ENCODE measurements around the gene PLD3.
"Not testable (repeated sequence)": the region's sequence is repeated elsewhere in the genome, so short reads cannot be mapped to it uniquely, and the experiment has no call there.

PLD3 gene

DNA sequence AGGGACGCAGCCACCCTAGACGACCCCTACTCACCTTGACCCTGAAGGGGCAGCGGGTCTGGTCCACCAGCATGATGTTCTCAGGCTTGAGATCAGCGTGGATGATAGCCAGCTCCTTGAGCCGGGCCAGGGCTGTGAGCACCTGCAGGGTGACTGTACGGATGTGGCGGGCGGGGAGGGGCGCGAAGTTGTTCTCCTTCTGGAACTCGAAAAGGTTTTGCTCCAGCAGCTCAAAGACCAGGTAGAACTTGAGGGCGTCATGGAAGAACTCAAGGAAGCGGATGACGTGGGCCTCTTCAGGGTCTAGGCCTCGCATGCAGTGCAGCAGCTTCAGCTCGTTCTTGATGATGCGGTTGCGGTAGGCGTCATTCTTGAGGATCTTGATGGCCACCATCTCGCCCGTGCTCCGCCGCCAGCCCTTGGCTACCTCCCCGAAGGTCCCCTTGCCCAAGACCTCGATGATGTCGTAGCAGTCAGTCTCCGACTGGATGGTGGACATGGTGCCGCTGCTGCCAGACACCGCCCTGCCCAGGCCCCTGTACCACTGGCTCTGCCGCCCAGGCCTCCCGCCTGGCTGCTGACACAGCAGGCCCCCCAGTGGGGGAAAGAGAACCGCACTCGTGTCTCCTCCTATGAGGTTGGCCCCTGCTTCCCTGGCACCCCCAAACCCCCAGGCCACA is 41.0 kb downstream of the PLD3 start:
- DNase-seq (ENCODE audit: low spot score) = no peak

DNA sequence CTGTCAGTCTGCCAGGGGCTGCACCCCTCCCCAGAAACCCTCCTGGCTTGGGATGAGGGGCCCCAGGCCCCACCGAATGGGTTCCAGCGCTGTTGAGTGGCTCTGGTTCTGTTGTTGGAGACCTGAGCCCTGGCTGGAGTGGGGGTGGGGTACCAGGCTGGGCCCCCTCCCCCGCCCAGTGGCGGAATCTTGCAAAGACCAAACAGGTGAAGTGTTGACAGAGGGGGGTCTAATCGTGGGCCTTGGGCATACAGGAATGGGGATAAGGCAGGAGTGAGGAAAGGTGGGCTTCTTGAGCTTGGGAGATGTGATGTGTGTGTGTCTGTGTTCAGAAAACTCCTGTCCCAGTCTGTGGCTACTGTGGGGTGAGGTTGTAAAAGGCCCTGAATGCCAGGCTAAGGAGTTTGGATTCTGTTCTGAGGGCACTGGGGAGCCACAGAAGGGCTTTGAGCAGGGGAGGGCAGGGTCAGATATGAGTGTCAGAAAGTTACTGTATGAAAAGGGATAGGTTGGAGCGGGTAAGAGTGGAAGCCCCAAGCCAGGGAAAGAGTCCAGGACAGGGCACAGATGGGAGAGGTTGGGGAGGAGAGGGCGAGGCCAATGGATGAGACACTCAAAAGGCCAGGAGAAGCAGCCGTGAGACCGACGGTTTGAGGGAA is 41.7 kb downstream of the PLD3 start, which contains the start of gene HIPK4:
TSS of gene HIPK4 (minus strand) at position 98 of the 659 bp plus-strand sequence. CDS start 279 bp downstream, outside the sequence.
- DNase-seq (ENCODE audit: low spot score) = no peak

DNA sequence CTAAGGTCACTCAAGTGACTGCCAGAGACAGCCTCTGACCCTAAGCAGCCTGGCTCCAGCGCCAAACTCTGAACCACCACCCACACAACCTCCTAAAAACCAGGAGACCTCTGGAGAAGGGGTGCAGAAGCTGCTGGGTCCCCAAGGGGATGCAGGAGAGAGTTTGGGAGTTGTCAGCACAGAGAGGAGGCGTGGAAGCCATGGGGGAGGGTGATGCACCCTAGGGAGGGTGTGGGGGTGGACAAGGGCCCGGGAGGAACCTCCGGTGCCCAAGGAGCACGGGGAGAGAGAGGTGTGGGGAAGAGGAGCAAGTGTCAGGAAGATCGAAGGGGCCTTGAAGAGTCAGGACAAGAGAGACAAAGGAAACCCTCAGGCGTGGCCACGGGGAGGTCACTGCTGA is 43.6 kb downstream of the PLD3 start:
- no peak for DNase-seq (ENCODE audit: low spot score)

DNA sequence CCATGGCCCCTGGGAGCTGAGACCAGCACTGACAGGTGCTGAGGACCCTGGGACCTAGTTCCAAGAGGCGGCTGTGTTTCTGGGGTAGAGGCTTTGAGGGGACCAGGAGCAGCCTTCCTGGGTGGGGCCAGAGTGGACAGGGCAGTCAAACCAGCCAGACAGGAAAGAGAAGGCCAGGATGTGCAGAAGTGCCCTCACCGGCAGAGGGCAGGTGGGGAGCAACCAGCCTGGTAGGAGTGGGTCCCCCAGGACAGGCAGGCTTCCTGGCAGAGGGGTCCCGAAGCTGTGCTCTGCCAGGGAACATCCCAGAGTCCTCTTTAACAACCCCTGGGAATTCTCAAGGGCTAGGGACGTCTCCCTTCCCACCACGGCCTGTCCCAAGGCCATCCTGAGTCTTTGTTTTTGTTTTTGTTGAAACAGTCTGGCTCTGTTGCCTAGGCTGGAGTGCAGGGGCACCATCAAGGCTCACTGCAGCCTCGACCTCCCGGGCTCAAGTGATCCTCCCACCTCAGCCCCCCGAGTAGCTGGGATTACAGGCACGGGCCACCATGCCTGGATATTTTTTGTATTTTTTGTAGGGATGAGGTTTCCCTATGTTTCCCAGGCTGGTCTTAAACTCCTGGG is 44.5 kb downstream of the PLD3 start:
- no peak for DNase-seq (ENCODE audit: low spot score)

DNA sequence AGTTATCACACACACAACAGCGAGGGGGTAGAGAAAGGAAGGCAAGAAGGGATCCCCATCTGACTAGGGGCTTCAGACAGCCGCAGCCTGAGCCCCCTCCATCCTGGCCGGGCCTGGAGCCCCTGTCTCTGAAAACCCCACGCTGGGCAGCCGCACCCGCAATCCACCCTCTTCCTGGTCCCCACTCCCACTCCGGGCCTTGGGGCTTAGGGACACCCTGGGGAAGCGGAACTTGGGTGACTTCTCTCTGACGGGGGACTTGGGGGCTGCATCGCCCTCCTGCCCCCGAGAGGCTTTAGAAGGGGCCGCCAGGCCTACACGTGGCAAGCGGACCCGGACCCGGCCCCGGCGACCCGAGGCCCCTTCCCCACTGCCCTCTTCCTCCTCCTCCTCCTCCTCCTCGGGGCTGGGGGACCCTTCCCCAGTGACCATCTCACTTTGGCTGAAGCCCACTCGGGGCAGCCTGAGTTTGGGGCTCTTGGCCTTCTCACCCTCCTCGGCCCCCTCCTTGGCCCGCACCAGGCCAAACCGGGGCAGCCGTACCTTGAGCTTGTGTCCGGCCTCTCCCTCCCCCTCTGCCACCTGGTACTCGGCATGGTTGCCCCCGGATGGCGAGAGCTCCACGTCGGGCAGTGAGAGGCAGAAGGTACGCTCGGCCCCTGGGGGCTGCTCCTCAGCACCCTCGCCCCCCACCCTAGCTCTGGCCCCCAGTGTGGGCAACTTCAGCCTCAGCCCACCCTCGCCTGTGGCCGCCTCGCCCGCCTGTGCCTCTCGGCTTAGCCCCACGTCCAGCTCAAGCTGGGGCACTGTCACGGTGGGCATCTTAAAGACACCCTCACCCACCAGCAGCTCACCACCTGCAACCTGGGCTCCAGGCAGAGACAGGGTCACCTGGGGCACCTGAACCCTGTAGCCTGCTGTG is 45.7 kb downstream of the PLD3 start:
- DNase-seq (ENCODE audit: low spot score) = no peak

DNA sequence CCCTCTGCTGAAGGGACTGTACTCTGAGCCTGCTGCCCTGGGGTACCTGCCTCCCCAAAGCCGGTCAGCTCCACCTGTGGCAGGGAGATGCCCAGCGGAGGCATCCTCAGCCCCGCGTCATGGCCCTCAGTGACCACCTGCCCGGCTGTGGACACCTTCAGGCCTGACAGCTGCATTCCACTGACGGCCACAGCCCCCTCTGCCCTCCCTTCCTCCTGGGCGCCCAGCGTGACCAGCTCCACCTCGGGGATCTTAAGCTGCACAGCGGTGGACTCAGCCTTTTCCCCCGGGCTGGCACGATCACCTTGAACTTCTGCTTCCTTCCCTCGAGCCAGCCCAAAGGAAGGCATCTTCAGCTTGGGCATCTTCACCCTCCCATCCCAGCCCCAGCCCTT is 46.3 kb downstream of the PLD3 start:
- no peak for DNase-seq (ENCODE audit: low spot score)

DNA sequence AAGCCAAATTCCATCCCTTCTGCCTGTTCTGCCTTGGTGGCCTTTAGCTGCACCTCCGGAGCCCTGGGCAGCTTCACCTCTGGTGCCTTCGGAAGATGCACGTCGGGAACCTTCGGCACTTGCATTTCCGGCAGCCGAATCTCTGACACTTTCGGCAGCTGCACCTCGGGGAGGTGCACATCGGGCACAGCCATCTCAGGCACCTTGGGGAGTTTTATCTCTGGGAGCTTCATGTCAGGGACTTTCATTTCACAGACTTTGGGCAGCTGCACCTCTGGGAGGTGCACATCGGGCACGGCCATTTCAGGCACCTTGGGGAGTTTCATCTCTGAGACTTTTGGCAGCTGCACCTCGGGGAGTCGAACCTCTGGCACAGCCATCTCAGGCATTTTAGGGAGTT is 47.5 kb downstream of the PLD3 start:
- DNase-seq (ENCODE audit: low spot score) = no peak

DNA sequence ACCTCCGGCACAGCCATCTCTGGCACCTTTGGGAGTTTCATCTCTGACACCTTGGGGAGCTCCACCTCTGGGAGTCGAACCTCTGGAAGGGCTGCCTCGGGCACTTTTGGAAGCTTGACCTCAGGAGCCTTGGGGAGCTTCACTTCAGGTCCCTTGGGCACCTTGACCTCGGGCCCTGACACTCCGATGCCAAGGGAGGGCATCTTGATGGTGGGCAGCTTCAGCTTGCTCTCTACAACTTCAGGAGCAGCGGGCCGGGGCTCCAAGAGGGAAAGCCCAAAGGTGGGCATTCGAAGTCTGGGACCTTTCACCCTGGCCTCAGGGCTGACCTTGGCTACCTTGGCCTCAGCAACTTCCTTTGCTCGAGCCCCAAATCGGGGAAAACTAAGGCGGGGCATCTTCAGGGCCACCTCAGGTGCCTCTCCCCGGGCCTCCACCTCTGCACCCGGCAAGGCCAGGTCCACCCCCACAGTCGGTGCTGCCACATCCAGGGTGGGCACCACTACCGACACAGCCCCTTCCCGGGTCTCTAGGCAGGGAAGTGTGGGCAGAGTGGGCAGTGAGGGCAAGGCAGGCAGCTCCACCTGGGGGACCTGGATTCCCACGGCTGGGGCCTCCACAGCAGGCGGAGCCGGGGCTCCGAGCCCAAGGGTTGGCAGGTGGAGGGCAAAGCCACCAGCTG is 48.5 kb downstream of the PLD3 start:
- DNase-seq (ENCODE audit: low spot score) = no peak

DNA sequence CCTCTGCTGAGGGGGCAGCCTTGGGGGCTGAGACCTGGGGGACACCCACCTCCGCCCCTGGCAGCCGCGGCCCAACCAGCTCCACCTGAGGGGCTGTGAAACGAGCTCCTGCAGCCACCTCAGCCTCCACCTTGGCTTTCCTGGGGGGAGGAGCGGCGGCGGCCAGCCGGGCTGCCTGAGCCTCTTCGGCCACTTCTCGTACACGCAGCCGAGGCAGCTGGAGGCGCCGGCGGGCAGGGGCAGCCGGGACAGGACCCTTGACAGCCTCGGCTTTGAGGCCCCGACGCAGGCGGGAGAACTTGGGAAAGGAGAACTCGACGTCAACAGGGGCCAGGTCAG is 49.0 kb downstream of the PLD3 start:
- no peak for DNase-seq (ENCODE audit: low spot score)

DNA sequence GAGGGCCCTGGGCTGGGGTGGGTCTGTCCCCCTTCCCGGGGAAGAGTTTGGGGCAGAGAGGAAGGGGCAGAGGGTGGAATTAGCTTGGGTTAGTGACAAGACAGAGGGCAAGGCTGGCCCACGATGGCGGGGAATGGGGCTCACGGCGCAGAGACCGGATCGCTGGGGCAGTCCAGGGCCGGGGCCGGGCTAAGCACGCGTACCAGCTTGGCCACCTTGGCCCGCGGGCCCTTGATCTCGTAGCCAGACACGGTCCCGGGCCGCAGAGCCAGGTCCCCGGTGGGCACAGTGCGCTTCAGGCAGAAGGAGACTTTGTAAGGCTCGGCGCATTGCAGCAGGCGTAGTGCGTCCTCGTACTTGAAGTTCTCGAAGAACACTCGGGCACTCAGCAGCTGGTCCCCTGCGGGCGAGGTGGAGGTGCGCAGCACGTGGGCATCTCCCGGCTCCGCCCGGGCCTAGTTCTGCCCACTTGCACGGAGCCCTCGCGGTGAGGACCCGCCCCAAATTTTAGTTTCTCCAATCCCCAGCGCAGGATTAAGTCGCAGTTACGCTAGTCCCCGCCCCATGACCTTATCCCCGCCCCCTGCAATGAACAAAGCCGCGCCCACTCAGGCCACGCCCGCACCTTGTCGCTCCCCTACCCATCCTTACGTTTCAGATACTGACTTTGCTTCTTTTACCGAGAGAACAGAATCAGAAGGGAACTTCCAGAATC is 50.1 kb downstream of the PLD3 start:
- no peak for DNase-seq (ENCODE audit: low spot score)

DNA sequence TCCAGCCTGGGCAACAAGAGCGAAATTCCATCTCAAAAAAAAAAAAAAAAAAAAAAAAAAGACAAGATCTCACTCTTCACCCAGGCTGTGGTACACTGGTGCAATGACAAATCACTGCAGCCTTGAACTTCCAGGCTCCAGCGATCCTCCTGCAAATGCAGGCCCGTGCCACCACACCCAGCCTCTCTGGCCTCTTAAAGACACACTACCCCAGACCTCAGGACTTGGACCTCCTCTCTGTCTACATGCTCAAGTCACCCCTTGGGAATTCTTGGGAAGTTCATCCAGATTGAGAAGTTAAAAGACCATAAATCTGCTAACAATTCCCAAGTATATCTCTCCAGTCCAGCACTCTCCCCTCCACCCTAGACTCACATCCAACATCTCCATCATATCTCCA is 52.1 kb downstream of the PLD3 start:
- DNase-seq (ENCODE audit: low spot score) = no peak

DNA sequence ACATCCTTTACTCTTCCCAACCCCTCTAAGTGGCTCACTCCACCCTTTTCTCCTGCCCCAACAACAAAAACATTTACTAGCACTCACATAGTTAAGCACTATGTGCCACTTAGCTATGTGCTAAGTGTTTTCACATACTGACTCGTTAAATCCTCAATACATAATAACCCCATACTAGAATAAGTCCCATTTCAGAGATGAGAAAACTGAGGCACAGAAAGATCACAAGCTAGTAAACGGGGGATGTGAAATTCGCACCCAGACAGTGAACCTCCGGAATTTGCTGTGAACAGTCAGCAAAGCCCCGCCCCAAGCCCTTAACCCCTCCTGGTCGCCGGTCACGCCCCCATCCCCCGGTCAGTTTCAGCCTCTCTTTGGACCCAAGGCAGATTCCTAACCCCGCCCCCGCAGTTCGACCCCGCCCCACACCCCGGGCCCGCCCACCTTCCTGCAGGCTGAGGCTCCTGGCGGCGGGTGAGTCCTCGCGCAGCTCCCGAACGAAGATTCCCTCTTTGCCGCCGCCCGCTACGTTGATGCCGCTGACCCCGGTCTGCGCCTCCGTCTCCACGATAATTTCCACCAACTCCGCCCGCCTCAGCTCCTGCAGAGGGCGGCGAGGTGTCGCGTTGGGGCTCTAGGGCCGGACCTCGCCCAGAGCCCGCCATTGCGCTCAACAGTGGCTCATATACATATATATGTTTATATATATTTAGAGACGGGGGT is 54.9 kb downstream of the PLD3 start:
- DNase-seq (ENCODE audit: low spot score) = peak; percentile 52

DNA sequence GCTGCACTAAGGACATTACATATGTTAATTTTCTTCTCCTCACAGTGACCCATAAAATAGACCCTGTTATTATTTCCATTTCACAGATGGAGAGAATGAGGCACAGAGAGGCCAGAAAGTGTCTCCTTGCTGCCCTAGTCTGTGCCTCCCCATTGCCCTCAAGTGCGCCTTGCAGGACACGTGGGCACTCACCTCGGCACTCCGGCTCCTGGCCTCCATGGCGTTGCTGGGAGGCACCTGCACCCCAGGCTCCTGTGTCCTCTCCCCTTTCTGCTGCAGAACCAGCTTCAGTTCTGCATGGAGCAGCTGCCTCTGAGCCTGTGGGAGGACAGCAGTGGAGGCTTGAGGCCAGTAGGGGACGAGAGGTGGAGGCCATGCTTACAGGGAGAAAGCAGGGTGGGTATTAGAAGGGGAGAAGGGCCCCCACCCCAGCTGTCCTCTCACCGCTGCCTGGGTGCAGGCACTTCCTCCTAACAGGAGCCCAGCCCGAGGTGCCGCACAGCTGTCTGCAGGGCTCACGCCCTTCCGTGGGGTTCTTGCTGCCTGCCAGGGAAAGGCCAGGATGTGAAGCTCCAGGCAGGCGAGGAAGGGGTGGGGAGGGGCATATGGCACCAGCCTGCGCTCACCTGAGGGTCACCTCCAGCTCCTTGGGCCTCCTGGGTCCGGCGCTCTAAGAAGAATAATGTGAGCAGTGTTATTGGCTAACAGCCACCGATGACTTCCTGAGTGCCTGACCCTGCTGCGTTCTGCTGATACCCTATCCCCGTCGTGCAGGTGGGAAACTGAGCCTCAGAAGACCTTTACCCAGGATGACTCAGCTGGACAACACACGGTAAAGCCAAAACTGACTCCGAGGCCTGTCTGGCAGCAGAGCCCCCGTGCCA is 59.5 kb downstream of the PLD3 start:
- DNase-seq (ENCODE audit: low spot score) = no peak

DNA sequence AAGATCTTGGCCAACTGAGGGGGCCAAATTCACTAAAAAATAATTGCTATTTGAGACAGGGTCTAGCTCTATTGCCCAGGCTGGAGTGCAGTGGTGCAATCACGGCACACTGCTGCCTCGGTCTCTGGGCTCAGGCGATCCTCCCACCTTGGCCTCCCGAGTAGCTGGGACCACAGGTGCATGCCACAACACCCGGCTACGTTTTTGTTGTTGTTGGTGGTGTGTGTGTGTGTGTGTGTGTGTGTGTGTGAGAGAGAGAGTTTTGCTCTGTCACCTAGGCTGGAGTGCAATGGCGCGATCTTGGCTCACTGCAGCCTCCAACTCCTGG is 60.1 kb downstream of the PLD3 start:
- DNase-seq (ENCODE audit: low spot score) = not testable (repeated sequence)

DNA sequence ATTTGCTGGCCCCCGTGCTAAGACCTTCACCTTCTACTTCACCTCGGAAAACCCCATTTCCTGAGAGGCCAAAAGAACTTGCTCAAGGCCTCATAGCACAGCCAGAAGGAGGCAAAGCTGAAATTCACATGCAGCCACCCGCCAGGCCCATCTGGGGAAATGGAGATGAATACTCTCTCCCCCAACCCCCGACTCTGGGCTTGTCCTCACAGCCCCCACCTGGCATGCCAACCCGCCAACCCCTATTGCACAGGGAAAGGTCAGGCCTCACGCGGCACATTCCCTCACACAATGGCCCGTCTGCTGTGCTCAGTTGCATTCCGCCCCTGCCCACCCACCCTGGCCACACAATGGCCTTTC is 61.5 kb downstream of the PLD3 start:
- no peak for DNase-seq (ENCODE audit: low spot score)

DNA sequence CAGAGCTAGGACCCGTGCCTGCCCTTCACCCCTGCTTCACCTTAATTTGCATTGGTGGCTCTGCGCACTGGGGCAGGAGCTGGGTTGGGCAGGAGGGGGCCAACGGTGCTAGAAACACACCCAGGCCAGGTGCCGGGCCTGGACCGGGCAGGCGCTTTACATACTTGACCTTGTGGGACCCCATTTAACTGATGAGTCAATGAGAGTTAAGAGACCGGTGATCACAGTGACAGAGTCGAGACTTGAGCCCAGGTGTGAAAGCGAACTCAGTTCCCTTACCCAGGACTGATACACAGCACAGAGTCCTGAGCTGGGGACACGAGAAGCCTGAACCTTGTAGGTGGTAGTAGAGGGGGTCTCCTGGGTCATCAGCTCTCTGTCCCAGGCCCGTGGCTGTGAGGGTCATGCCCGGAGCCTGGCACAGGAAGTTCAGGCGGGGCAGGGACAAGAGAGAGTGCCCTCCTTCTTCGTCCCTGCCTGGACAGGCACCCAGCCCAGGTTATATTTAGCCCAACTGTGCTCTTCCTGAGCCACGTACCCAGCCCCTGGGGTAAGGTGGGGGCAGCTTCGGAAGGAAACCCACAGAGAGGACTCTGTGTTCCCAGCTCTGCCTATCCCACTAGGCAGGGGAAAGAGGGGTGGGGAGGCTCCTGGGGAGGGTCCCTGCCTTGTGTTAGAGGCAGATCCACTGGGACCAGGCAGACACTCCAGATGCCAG is 62.8 kb downstream of the PLD3 start:
- DNase-seq (ENCODE audit: low spot score) = no peak

DNA sequence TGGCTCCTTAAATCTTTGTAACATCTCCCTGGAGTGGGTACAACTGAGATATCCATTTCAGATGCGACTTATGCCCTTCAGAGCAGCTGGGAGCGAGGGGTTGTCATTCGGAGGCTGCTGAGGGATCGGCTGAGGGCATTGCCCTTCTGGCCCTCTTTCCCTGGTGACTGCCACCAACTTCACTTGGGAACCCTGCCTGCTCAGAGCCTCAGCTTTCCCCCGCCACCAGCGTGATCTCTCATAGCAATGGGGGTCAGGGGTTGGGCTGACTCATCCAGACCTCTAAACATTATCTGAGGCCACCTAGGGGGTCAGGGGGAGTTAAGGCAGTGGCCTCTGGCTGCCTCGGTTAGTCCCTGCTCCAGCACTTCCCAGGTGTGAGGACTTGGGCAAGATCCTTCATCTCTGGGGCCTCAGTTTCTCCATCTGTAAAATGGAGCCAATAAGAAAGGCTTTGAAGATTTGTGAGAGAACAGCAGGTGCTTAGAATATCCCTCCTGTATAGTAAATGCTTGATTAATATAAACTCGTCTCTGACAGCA is 63.5 kb downstream of the PLD3 start:
- DNase-seq (ENCODE audit: low spot score) = no peak

DNA sequence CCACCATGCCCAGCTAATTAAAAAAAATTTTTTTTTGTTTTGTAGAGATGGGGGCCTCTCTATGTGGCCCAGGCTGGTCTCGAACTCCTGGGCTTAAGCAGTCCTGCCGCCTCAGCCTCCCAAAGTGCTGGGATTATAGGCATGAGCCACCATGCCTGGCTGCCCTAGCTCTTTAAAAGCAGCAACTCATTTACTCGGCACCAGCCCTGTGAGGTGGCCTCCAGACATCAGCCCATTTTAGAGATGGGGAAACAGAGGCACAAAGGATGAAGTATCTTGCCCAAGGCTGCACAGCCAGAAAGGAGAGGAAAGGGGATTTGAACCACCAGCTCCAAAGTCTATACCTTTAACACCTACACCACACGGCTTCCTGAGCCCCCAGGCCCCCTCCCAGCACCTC is 64.4 kb downstream of the PLD3 start:
- no peak for DNase-seq (ENCODE audit: low spot score)
